Natural killer cell (primary cell): ENCODE data around the gene IBA57. TPM values are rescaled to one million over a fixed set of nuclear protein-coding genes. Genes with fewer than 3 reads are reported as not detected.
A peak's percentile ranks its signal among the peaks of the same experiment; 100 is the strongest.

Experiments
- ATAC-seq, 3 donors: fragments of 150-1000 bp in 2 of 3; fragments of 200-7000 bp in 1 of 3; cut with Tn5 transposase; 1 replicate in 1 of 3; 2 replicates in 2 of 3; pipeline ENCODE4 v1.10.0; 2021; ENCODE audit warnings: mild to moderate bottlenecking in 2 of 3, moderate library complexity in 2 of 3
- DNase-seq, 2 donors: peaks; one replicate each; pipeline versions ENCODE4 v3.0.0 to v3.0.0-alpha.2; 2013 to 2021; ENCODE audit warnings: mixed read lengths in 1 of 2
- H3K27ac ChIP-seq: one replicate; pipeline ENCODE4 v1.5.1; 2013; ENCODE audit warnings: mild to moderate bottlenecking, low read length
- H3K27me3 ChIP-seq: one replicate; pipeline ENCODE4 v1.6.1; 2013; ENCODE audit warnings: low read length; ENCODE audit not compliant: control insufficient read depth, insufficient read depth
- H3K36me3 ChIP-seq: one replicate; pipeline ENCODE4 v1.6.1; 2013; ENCODE audit warnings: low read length; ENCODE audit not compliant: control insufficient read depth, insufficient read depth
- H3K4me1 ChIP-seq: one replicate; pipeline ENCODE4 v1.6.1; 2013; ENCODE audit warnings: low read length; ENCODE audit not compliant: control insufficient read depth, insufficient read depth
- H3K4me3 ChIP-seq: one replicate; pipeline ENCODE4 v1.5.1; 2013; ENCODE audit warnings: low read length
- H3K9me3 ChIP-seq: one replicate; pipeline ENCODE4 v1.6.1; 2013; ENCODE audit warnings: low read length; ENCODE audit not compliant: control insufficient read depth, insufficient read depth
- H3K27ac Mint-ChIP-seq, 2 donors: one replicate each; pipeline ENCODE4 v1.8.0; 2022; ENCODE audit warnings: mild to moderate bottlenecking in 2 of 2, mixed read lengths in 2 of 2, moderate library complexity in 1 of 2
- H3K27me3 Mint-ChIP-seq, 2 donors: one replicate each; pipeline ENCODE4 v1.8.0; 2022; ENCODE audit warnings: low read depth in 2 of 2, mixed read lengths in 2 of 2
- H3K36me3 Mint-ChIP-seq: one replicate; pipeline ENCODE4 v1.8.0; 2022; ENCODE audit warnings: mixed read lengths
- H3K4me1 Mint-ChIP-seq, 2 donors: one replicate each; pipeline ENCODE4 v1.8.0; 2022; ENCODE audit warnings: mixed read lengths in 2 of 2
- H3K4me3 Mint-ChIP-seq: one replicate; pipeline ENCODE4 v1.8.0; 2022; ENCODE audit warnings: mild to moderate bottlenecking, moderate library complexity, mixed read lengths
- H3K9me3 Mint-ChIP-seq, 2 donors: one replicate each; pipeline ENCODE4 v1.8.0; 2022; ENCODE audit warnings: mixed read lengths in 2 of 2
- CTCF ChIP-seq: fragments of 200-600 bp; IDR thresholded peaks from one replicate; pipeline ENCODE4 v1.8.0; 2022; ENCODE audit warnings: antibody characterized with exemption
- WGBS: methylation state at CpG from one replicate; pipeline ENCODE4 v1.1.7; 2013; ENCODE audit warnings: missing lambda C conversion rate; ENCODE audit not compliant: insufficient coverage; 5-methylcytosine and 5-hydroxymethylcytosine counted together
- intact Hi-C: fragments of 100-400 bp; cut with micrococcal nuclease; formaldehyde crosslinking; loops from one replicate; pipeline ENCODE4 v1.14.2; 2022
- total RNA-seq, 4 donors: library from RNA; stranded (reverse); fragments of 120-200 nt in 1 of 4; gene quantifications; one replicate each; pipeline versions ENCODE4 v1.2.3 to v1.2.4, GENCODE V29; 2013 to 2022

IBA57 gene
- total RNA-seq, 3 donors from 2014 or later (not counting 1 experiment from before 2014, with no cell fraction given), result 13.3 to 14.1 (median 13.8) TPM

GRCh38 chr1:228120351-228120750 is 45.3 kb upstream of the IBA57 start:
- H3K27me3 ChIP-seq, result no peaks in the 10 kb centered on the region
- DNase-seq (no peak), ATAC-seq (no peak)
- H3K9me3 ChIP-seq, result no peaks in the 10 kb centered on the region
- H3K4me1 Mint-ChIP-seq, result peaks cover 0 to 6% of the 10 kb centered on the region in 2 donors
- intact Hi-C loops, result no loop called here
- H3K27ac Mint-ChIP-seq, result peak overlapping the region in 1 of 2 donors; percentile 44
- H3K4me3 Mint-ChIP-seq, result no peak overlapping the region
- WGBS, result 100% methylated on average over 1 of the region's 1 CpG
- no peak overlapping the region for H3K27ac ChIP-seq
- peaks cover 6 to 22% of the 10 kb centered on the region in 2 donors for H3K27me3 Mint-ChIP-seq
- no peaks in the 10 kb centered on the region for H3K9me3 Mint-ChIP-seq
- TF ChIP-seq CTCF, result no peak
- H3K36me3 ChIP-seq, result no peaks in the 10 kb centered on the region
- no peaks in the 10 kb centered on the region for H3K36me3 Mint-ChIP-seq
- H3K4me3 ChIP-seq, result no peak overlapping the region
- no peaks in the 10 kb centered on the region for H3K4me1 ChIP-seq

GRCh38 chr1:228120857-228121489 is 44.6 kb upstream of the IBA57 start:
- Mint-ChIP-seq H3K27ac (peak overlapping the region in 1 of 2 donors; percentile 10), H3K4me3 (no peak overlapping the region), H3K9me3 (no peaks in the 10 kb centered on the region), H3K36me3 (no peaks in the 10 kb centered on the region), H3K27me3 (peaks cover 6 to 22% of the 10 kb centered on the region in 2 donors), H3K4me1 (peaks cover 0 to 6% of the 10 kb centered on the region in 2 donors)
- no peak overlapping the region for H3K4me3 ChIP-seq
- H3K36me3 ChIP-seq, result no peaks in the 10 kb centered on the region
- no peaks in the 10 kb centered on the region for H3K4me1 ChIP-seq
- ATAC-seq (peak in 2 of 3 donors; percentile 32 to 40), DNase-seq (no peak)
- no peaks in the 10 kb centered on the region for H3K9me3 ChIP-seq
- 41% methylated on average over 5 of the region's 5 CpGs for WGBS
- no peak overlapping the region for H3K27ac ChIP-seq
- intact Hi-C loops, result no loop called here
- TF ChIP-seq CTCF, result no peak
- no peaks in the 10 kb centered on the region for H3K27me3 ChIP-seq

GRCh38 chr1:228122921-228123441 is 42.6 kb upstream of the IBA57 start:
- peaks cover 5 to 31% of the 10 kb centered on the region in 2 donors for H3K27me3 Mint-ChIP-seq
- no peak for ATAC-seq

More at GRCh38 chr1:228122921-228123441, 42.6 kb upstream of the IBA57 start:
- Histone ChIP-seq H3K27me3 (no peaks in the 10 kb centered on the region), H3K9me3 (no peaks in the 10 kb centered on the region), H3K36me3 (no peaks in the 10 kb centered on the region), H3K27ac (no peak overlapping the region), H3K4me3 (no peak overlapping the region), H3K4me1 (no peaks in the 10 kb centered on the region)
- H3K27ac Mint-ChIP-seq, result no peak overlapping the region
- no peak overlapping the region for H3K4me3 Mint-ChIP-seq
- TF ChIP-seq CTCF, result no peak
- no peaks in the 10 kb centered on the region for H3K36me3 Mint-ChIP-seq
- DNase-seq, result no peak
- no peaks in the 10 kb centered on the region for H3K9me3 Mint-ChIP-seq
- H3K4me1 Mint-ChIP-seq, result peaks cover 0 to 6% of the 10 kb centered on the region in 2 donors
- no CpG with 5 or more reads among the region's 1 CpG for WGBS
- intact Hi-C loops, result no loop called here
